MM.1S (cell line): Measurements from ENCODE around the gene FASLG.

Source experiments
- DNase-seq: peaks from one replicate; pipeline ENCODE4 v3.0.0-alpha.2; 2015
- H2AFZ ChIP-seq: fragments of 300-600 bp; sonication (generic); 2 replicates; pipeline ENCODE4 v1.6.0; 2016; ENCODE audit warnings: antibody characterized with exemption, low read length
- H3F3A ChIP-seq: fragments of 300-600 bp; sonication (generic); 2 replicates; pipeline ENCODE4 v1.6.1; 2016; ENCODE audit warnings: mild to moderate bottlenecking, antibody characterized with exemption, low read length, moderate library complexity, mixed read lengths; ENCODE audit not compliant: insufficient read depth
- H3K27ac ChIP-seq: fragments of 300-600 bp; sonication (generic); 2 replicates; pipeline ENCODE4 v1.5.1; 2016; ENCODE audit warnings: mild to moderate bottlenecking, low read length
- H3K27me3 ChIP-seq: fragments of 300-600 bp; sonication (generic); replicated peaks from 2 replicates; pipeline ENCODE4 v1.6.0; 2016; ENCODE audit warnings: low read length; ENCODE audit not compliant: insufficient read depth
- H3K36me3 ChIP-seq: fragments of 300-600 bp; sonication (generic); replicated peaks from 2 replicates; pipeline ENCODE4 v1.6.1; 2016; ENCODE audit warnings: mild to moderate bottlenecking, low read length, mixed read lengths; ENCODE audit not compliant: insufficient read depth
- H3K4me1 ChIP-seq: fragments of 300-600 bp; sonication (generic); 2 replicates; pipeline ENCODE4 v1.6.1; 2016; ENCODE audit warnings: low read length, mixed read lengths
- H3K4me2 ChIP-seq: fragments of 300-600 bp; sonication (generic); 2 replicates; pipeline ENCODE4 v1.6.0; 2016; ENCODE audit warnings: low read depth, low read length
- H3K4me3 ChIP-seq: fragments of 300-600 bp; sonication (generic); 2 replicates; pipeline ENCODE4 v1.5.1; 2016; ENCODE audit warnings: low read length, mixed read lengths
- H3K79me2 ChIP-seq: fragments of 300-600 bp; sonication (generic); 2 replicates; pipeline ENCODE4 v1.6.1; 2016; ENCODE audit warnings: mixed run types, low read length, mixed read lengths
- H3K9ac ChIP-seq: fragments of 300-600 bp; sonication (generic); 2 replicates; pipeline ENCODE4 v1.6.1; 2016; ENCODE audit warnings: low read length, mixed read lengths
- H3K9me2 ChIP-seq: fragments of 300-600 bp; sonication (generic); replicated peaks from 2 replicates; pipeline ENCODE4 v1.6.1; 2016; ENCODE audit warnings: mild to moderate bottlenecking, low read length, mixed read lengths; ENCODE audit not compliant: insufficient read depth
- H3K9me3 ChIP-seq: fragments of 300-600 bp; sonication (generic); replicated peaks from 2 replicates; pipeline ENCODE4 v1.6.1; 2016; ENCODE audit warnings: mild to moderate bottlenecking, low read length, mixed read lengths; ENCODE audit not compliant: insufficient read depth
- H4K20me1 ChIP-seq: fragments of 300-600 bp; sonication (generic); 2 replicates; pipeline ENCODE4 v1.6.1; 2016; ENCODE audit warnings: mild to moderate bottlenecking, low read length, moderate library complexity, mixed read lengths; ENCODE audit not compliant: insufficient read depth
- CTCF ChIP-seq: fragments of 300-600 bp; sonication (generic); IDR thresholded peaks from 2 replicates; pipeline ENCODE4 v1.5.1; 2016; ENCODE audit warnings: antibody characterized with exemption, low read length, mixed read lengths
- EZH2 ChIP-seq: fragments of 300-600 bp; sonication (generic); optimal IDR thresholded peaks from 2 replicates; pipeline ENCODE3; 2017; ENCODE audit warnings: low read depth, mild to moderate bottlenecking, antibody characterized with exemption, low read length, mixed read lengths
- EZH2phosphoT487 ChIP-seq: fragments of 300-600 bp; sonication (generic); IDR thresholded peaks from 2 replicates; pipeline ENCODE4 v1.6.1; 2018; ENCODE audit warnings: antibody characterized with exemption, low read length

FASLG gene

GRCh38 chr1:172679000-172679772 is 20.3 kb downstream of the FASLG start:
- Histone ChIP-seq H3K9me2 (no peaks in the 10 kb centered on the region), H3K27ac (no peak overlapping the region), H2AFZ (peak overlapping the region; percentile 40), H3K9me3 (no peaks in the 10 kb centered on the region), H3K9ac (no peak overlapping the region), H4K20me1 (no peaks in the 10 kb centered on the region), H3F3A (no peaks in the 10 kb centered on the region), H3K27me3 (no peaks in the 10 kb centered on the region), H3K79me2 (no peaks in the 10 kb centered on the region), H3K4me3 (no peak overlapping the region), H3K4me1 (peaks cover 8% of the 10 kb centered on the region), H3K36me3 (no peaks in the 10 kb centered on the region), H3K4me2 (peak overlapping the region; percentile 8; the same call in 1 of the 2 replicates)
- TF ChIP-seq EZH2phosphoT487 (no peak), CTCF (no peak), EZH2 (no peak)
- DNase-seq = peak; percentile 12

- H3K4me3 ChIP-seq = no peak overlapping the region
- H3K9ac ChIP-seq = no peak overlapping the region
- H3K27ac ChIP-seq = no peak overlapping the region
- H3K4me1 ChIP-seq = peaks cover 8% of the 10 kb centered on the region
- H3K79me2 ChIP-seq = no peaks in the 10 kb centered on the region
- no peaks in the 10 kb centered on the region for H3K9me2 ChIP-seq
- no peak for DNase-seq
- H3F3A ChIP-seq = no peaks in the 10 kb centered on the region
- H3K36me3 ChIP-seq = no peaks in the 10 kb centered on the region
- no peaks in the 10 kb centered on the region for H3K9me3 ChIP-seq
- no peak overlapping the region for H2AFZ ChIP-seq
- no peak for TF ChIP-seq EZH2phosphoT487
- no peak for TF ChIP-seq CTCF
- no peak for TF ChIP-seq EZH2
- no peak overlapping the region for H3K4me2 ChIP-seq
- no peaks in the 10 kb centered on the region for H4K20me1 ChIP-seq
- no peaks in the 10 kb centered on the region for H3K27me3 ChIP-seq
These were observed 21.3 kb downstream of the FASLG start for GRCh38 chr1:172680244-172680643.

GRCh38 chr1:172680733-172681275 is 21.9 kb downstream of the FASLG start:
- no peak for TF ChIP-seq EZH2
- no peak for TF ChIP-seq EZH2phosphoT487
- no peak for TF ChIP-seq CTCF
- H3K4me3 ChIP-seq = no peak overlapping the region
- H3K4me1 ChIP-seq = peaks cover 8% of the 10 kb centered on the region
- H4K20me1 ChIP-seq = no peaks in the 10 kb centered on the region
- no peak overlapping the region for H3K9ac ChIP-seq
- H3K27ac ChIP-seq = no peak overlapping the region
- H3K79me2 ChIP-seq = no peaks in the 10 kb centered on the region
- no peaks in the 10 kb centered on the region for H3K27me3 ChIP-seq
- no peaks in the 10 kb centered on the region for H3K9me3 ChIP-seq
- H3K9me2 ChIP-seq = no peaks in the 10 kb centered on the region
- no peak overlapping the region for H2AFZ ChIP-seq
- no peak for DNase-seq
- H3F3A ChIP-seq = no peaks in the 10 kb centered on the region
- no peak overlapping the region for H3K4me2 ChIP-seq
- H3K36me3 ChIP-seq = no peaks in the 10 kb centered on the region
